ENCODE results near the gene HOXA13. TPM values are rescaled to one million over a fixed set of nuclear protein-coding genes. Genes with fewer than 3 reads are reported as not detected.
A peak's percentile ranks its signal among the peaks of the same experiment; 100 is the strongest.

Gene HOXA13
- total RNA-seq, 2 experiments from 2014 or later: not detected

GRCh38 chr7:27154901-27155815 lies 44.7 kb downstream of the HOXA13 start:
- Mint-ChIP-seq H3K36me3 (ENCODE audit: low read depth) (no peaks in the 10 kb centered on the region), H3K9me3 (no peaks in the 10 kb centered on the region), H3K4me3 (peak overlapping the region; percentile 49), H3K27me3 (ENCODE audit: low read depth) (peaks cover 92% of the 10 kb centered on the region), H3K27ac (peak overlapping the region; percentile 41), H3K4me1 (ENCODE audit: low read depth) (peaks cover 50% of the 10 kb centered on the region)
- peak; percentile 52 for DNase-seq
- CTCF ChIA-PET: interaction anchor here (1.0 kb wide), 2 partner anchors 17 to 24 kb away, joined by 3 read pairs; no protein-coding TSS in a partner anchor
- intact Hi-C loops (cut with micrococcal nuclease): loop anchor here (5.0 to 10.0 kb wide), 4 partner anchors 32 to 1293 kb away; partner anchors contain the start of genes EVX1, HOXA11 and SNX10

GRCh38 chr7:27154369-27154768 lies 45.5 kb downstream of the HOXA13 start:
- Mint-ChIP-seq H3K4me3 (no peak overlapping the region), H3K27me3 (ENCODE audit: low read depth) (peaks cover 90% of the 10 kb centered on the region), H3K4me1 (ENCODE audit: low read depth) (peaks cover 43% of the 10 kb centered on the region), H3K27ac (peak overlapping the region; percentile 41), H3K36me3 (ENCODE audit: low read depth) (no peaks in the 10 kb centered on the region), H3K9me3 (no peaks in the 10 kb centered on the region)
- no peak for DNase-seq
- CTCF ChIA-PET: interaction anchor here (0.9 to 1.6 kb wide), 4 partner anchors 17 to 467 kb away, joined by 3 read pairs; no protein-coding TSS in a partner anchor
- intact Hi-C loops (cut with micrococcal nuclease): loop anchor here (5.0 to 10.0 kb wide), 4 partner anchors 33 to 1292 kb away; partner anchors contain the start of genes EVX1, HOXA11 and SNX10

GRCh38 chr7:27153526-27153925 lies 46.4 kb downstream of the HOXA13 start:
- peaks cover 88% of the 10 kb centered on the region for H3K27me3 Mint-ChIP-seq (ENCODE audit: low read depth)
- no peak overlapping the region for H3K4me3 Mint-ChIP-seq
- intact Hi-C loops (cut with micrococcal nuclease): loop anchor here (5.0 to 10.0 kb wide), 4 partner anchors 34 to 1291 kb away; partner anchors contain the start of genes EVX1, HOXA11 and SNX10
- DNase-seq: no peak
- CTCF ChIA-PET: interaction anchor here (0.9 to 1.6 kb wide), 2 partner anchors 43 to 466 kb away, joined by 3 read pairs; no protein-coding TSS in a partner anchor
- no peak overlapping the region for H3K27ac Mint-ChIP-seq
- H3K4me1 Mint-ChIP-seq (ENCODE audit: low read depth): peaks cover 43% of the 10 kb centered on the region
- no peaks in the 10 kb centered on the region for H3K9me3 Mint-ChIP-seq
- no peaks in the 10 kb centered on the region for H3K36me3 Mint-ChIP-seq (ENCODE audit: low read depth)

GRCh38 chr7:27152816-27153442 lies 47.0 kb downstream of the HOXA13 start:
- Mint-ChIP-seq H3K9me3 (no peaks in the 10 kb centered on the region), H3K27ac (no peak overlapping the region), H3K27me3 (ENCODE audit: low read depth) (peaks cover 89% of the 10 kb centered on the region), H3K36me3 (ENCODE audit: low read depth) (no peaks in the 10 kb centered on the region), H3K4me3 (no peak overlapping the region), H3K4me1 (ENCODE audit: low read depth) (peaks cover 46% of the 10 kb centered on the region)
- intact Hi-C loops (cut with micrococcal nuclease): loop anchor here (5.0 to 10.0 kb wide), 4 partner anchors 34 to 1291 kb away; partner anchors contain the start of genes EVX1, HOXA11 and SNX10
- CTCF ChIA-PET: interaction anchor here (1.1 to 1.6 kb wide), 2 partner anchors 8 to 466 kb away, joined by 3 read pairs; no protein-coding TSS in a partner anchor
- DNase-seq: no peak

- no peak within 1 kb of the TSS for H3K27ac Mint-ChIP-seq
- CTCF ChIA-PET: interaction anchor here (1.1 to 3.4 kb wide), 4 partner anchors 9 to 297 kb away, joined by 3 to 16 read pairs (median 4); no protein-coding TSS in a partner anchor
- intact Hi-C loops (cut with micrococcal nuclease): loop anchor here (1.0 to 10.0 kb wide), 6 partner anchors 16 to 1290 kb away; partner anchors contain the start of genes EVX1, HOXA11 and SNX10
- H3K36me3 Mint-ChIP-seq (ENCODE audit: low read depth): no peaks in the 10 kb centered on the region
- peaks cover 43% of the 10 kb centered on the region for H3K4me1 Mint-ChIP-seq (ENCODE audit: low read depth)
- H3K9me3 Mint-ChIP-seq: no peaks in the 10 kb centered on the region
- peak within 1 kb of the TSS; percentile 64 for H3K4me3 Mint-ChIP-seq
- no peak for DNase-seq
- peaks cover 85% of the 10 kb centered on the region for H3K27me3 Mint-ChIP-seq (ENCODE audit: low read depth)
Measured at GRCh38 chr7:27151931-27152815, 47.7 kb downstream of the HOXA13 start, which contains the start of gene HOXA3. TSS of gene HOXA3 (minus strand) at chr7:27152583. CDS start at chr7:27110640, 41,943 bp downstream.

- no peak for DNase-seq
- Mint-ChIP-seq H3K27ac (no peak overlapping the region), H3K9me3 (no peaks in the 10 kb centered on the region), H3K4me3 (peak overlapping the region; percentile 64), H3K27me3 (ENCODE audit: low read depth) (peaks cover 86% of the 10 kb centered on the region), H3K36me3 (ENCODE audit: low read depth) (no peaks in the 10 kb centered on the region), H3K4me1 (ENCODE audit: low read depth) (peaks cover 40% of the 10 kb centered on the region)
- CTCF ChIA-PET: interaction anchor here (1.1 to 3.4 kb wide), 8 partner anchors 9 to 459 kb away, joined by 3 to 16 read pairs (median 7); no protein-coding TSS in a partner anchor
- intact Hi-C loops (cut with micrococcal nuclease): loop anchor here (1.0 to 10.0 kb wide), 6 partner anchors 17 to 1289 kb away; partner anchors contain the start of genes EVX1, HOXA11 and SNX10
Measured at GRCh38 chr7:27151341-27151930, 48.5 kb downstream of the HOXA13 start.

GRCh38 chr7:27150568-27151340 lies 49.1 kb downstream of the HOXA13 start:
- Mint-ChIP-seq H3K9me3 (no peaks in the 10 kb centered on the region), H3K36me3 (ENCODE audit: low read depth) (no peaks in the 10 kb centered on the region), H3K27me3 (ENCODE audit: low read depth) (peaks cover 87% of the 10 kb centered on the region), H3K27ac (no peak overlapping the region), H3K4me1 (ENCODE audit: low read depth) (peaks cover 38% of the 10 kb centered on the region), H3K4me3 (peak overlapping the region; percentile 64)
- DNase-seq: peak; percentile 67
- intact Hi-C loops (cut with micrococcal nuclease): loop anchor here (1.0 to 10.0 kb wide), 7 partner anchors 16 to 1288 kb away; partner anchors contain the start of genes EVX1, HOXA11 and SNX10
- CTCF ChIA-PET: interaction anchor here (0.6 to 3.4 kb wide), 16 partner anchors 8 to 470 kb away, joined by 3 to 16 read pairs (median 5); no protein-coding TSS in a partner anchor

GRCh38 chr7:27149842-27150567 lies 49.9 kb downstream of the HOXA13 start:
- no peaks in the 10 kb centered on the region for H3K9me3 Mint-ChIP-seq
- H3K27ac Mint-ChIP-seq: no peak overlapping the region
- CTCF ChIA-PET: interaction anchor here (0.6 to 3.4 kb wide), 21 partner anchors 9 to 647 kb away, joined by 3 to 16 read pairs (median 4); no protein-coding TSS in a partner anchor
- DNase-seq: no peak
- intact Hi-C loops (cut with micrococcal nuclease): loop anchor here (1.0 to 10.0 kb wide), 5 partner anchors 16 to 1288 kb away; partner anchors contain the start of genes EVX1, HOXA11 and SNX10
- H3K27me3 Mint-ChIP-seq (ENCODE audit: low read depth): peaks cover 85% of the 10 kb centered on the region
- no peaks in the 10 kb centered on the region for H3K36me3 Mint-ChIP-seq (ENCODE audit: low read depth)
- no peak overlapping the region for H3K4me3 Mint-ChIP-seq
- H3K4me1 Mint-ChIP-seq (ENCODE audit: low read depth): peaks cover 31% of the 10 kb centered on the region

- Mint-ChIP-seq H3K36me3 (ENCODE audit: low read depth) (no peaks in the 10 kb centered on the region), H3K4me3 (no peak overlapping the region), H3K9me3 (no peaks in the 10 kb centered on the region), H3K4me1 (ENCODE audit: low read depth) (peaks cover 22% of the 10 kb centered on the region), H3K27ac (no peak overlapping the region), H3K27me3 (ENCODE audit: low read depth) (peaks cover 82% of the 10 kb centered on the region)
- CTCF ChIA-PET: interaction anchor here (0.7 to 3.4 kb wide), 15 partner anchors 8 to 648 kb away, joined by 3 to 16 read pairs (median 5); partner anchors contain the start of gene HOXA7
- DNase-seq: no peak
- intact Hi-C loops (cut with micrococcal nuclease): no loop called here
Measured at GRCh38 chr7:27148756-27149641, 50.9 kb downstream of the HOXA13 start.

All from activated naive CD4-positive, alpha-beta T cell treated with anti-CD3 and anti-CD28 coated beads for 36 hours (primary cell).